Measurements from ENCODE around the gene OSBPL2. TPM values are rescaled to one million over a fixed set of nuclear protein-coding genes. Genes with fewer than 3 reads are reported as not detected.

OSBPL2 gene
- total RNA-seq, 2 experiments from 2014 or later, result 17.2 to 40.0 TPM

DNA sequence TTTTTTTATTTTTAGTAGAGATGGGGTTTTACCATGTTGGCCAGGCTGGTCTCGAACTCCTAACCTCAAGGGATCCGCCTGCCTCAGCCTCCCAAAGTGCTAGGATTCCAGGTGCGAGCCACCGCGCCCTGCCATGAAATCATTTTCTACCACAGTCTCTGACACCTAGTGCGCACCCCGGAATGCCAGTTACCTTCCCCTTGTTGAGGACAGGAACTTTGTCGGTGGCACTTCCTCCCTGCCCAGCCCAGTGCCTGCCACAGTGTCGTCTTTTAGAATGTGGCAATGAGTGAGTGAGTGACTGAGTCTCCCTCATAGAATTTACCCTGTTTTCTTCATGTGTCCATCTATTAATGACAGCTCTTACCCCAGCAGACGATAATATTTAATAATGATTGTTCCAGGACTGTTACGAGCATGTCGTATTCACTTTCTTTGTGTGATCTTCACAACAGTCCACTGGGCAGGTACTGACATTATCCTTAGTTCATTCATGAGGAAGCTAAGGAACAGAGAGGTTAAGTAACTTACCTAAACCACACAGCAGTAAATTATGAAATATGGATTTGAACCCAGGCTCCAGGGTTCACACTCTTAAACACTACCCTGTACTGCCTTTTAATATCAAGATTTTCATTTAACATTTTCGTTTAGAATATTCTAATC, 1.8 kb downstream of the OSBPL2 start:
- DNase-seq (ENCODE audit: low spot score), result no peak
- POLR2A ChIA-PET, result no interaction called here
- H3K79me2 ChIP-seq (ENCODE audit: insufficient read depth, low read depth, low read length), result 0 out of 2 replicates have a peak, but pooled peaks cover 4% of the 10 kb centered on the region
- no peak overlapping the region for H3K27ac ChIP-seq (ENCODE audit: low read depth, low read length, poor library complexity, severe bottlenecking)
- CTCF ChIA-PET (ENCODE audit: unreplicated experiment), result no interaction called here
- no peak overlapping the region for H3K4me3 ChIP-seq (ENCODE audit: low read depth, low read length, poor library complexity, severe bottlenecking)
- peak overlapping the region; percentile 99; the same call in 1 of the 2 replicates for H3K4me2 ChIP-seq (ENCODE audit: low read length)
- H3K9me2 ChIP-seq (ENCODE audit: insufficient read depth, low read length), result no peaks in the 10 kb centered on the region
- no peak for TF ChIP-seq EZH2phosphoT487 (IDR thresholded peaks at IDR 0.05; ENCODE audit: borderline replicate concordance, low read depth, low read length)
- TF ChIP-seq, protein P1, sequence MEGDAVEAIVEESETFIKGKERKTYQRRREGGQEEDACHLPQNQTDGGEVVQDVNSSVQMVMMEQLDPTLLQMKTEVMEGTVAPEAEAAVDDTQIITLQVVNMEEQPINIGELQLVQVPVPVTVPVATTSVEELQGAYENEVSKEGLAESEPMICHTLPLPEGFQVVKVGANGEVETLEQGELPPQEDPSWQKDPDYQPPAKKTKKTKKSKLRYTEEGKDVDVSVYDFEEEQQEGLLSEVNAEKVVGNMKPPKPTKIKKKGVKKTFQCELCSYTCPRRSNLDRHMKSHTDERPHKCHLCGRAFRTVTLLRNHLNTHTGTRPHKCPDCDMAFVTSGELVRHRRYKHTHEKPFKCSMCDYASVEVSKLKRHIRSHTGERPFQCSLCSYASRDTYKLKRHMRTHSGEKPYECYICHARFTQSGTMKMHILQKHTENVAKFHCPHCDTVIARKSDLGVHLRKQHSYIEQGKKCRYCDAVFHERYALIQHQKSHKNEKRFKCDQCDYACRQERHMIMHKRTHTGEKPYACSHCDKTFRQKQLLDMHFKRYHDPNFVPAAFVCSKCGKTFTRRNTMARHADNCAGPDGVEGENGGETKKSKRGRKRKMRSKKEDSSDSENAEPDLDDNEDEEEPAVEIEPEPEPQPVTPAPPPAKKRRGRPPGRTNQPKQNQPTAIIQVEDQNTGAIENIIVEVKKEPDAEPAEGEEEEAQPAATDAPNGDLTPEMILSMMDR (conservative IDR thresholded peaks at IDR 0.05; ENCODE audit: low read length), result no peak
- no peak overlapping the region for H2AFZ ChIP-seq (ENCODE audit: low read length)
- BruUV-seq (replicated peaks), result TSS peak; percentile 64
- H3K4me1 ChIP-seq (ENCODE audit: insufficient read depth, low read length, poor library complexity, severe bottlenecking), result peaks cover 15% of the 10 kb centered on the region
- H3K9me3 ChIP-seq (ENCODE audit: low read length), result no peaks in the 10 kb centered on the region
- no peaks in the 10 kb centered on the region for H4K20me1 ChIP-seq (ENCODE audit: insufficient read depth, low read length)
- intact Hi-C loops (cut with micrococcal nuclease; ENCODE audit: unreplicated experiment), result no loop called here
- H3K36me3 ChIP-seq (ENCODE audit: insufficient read depth, low read length), result no peaks in the 10 kb centered on the region

DNA sequence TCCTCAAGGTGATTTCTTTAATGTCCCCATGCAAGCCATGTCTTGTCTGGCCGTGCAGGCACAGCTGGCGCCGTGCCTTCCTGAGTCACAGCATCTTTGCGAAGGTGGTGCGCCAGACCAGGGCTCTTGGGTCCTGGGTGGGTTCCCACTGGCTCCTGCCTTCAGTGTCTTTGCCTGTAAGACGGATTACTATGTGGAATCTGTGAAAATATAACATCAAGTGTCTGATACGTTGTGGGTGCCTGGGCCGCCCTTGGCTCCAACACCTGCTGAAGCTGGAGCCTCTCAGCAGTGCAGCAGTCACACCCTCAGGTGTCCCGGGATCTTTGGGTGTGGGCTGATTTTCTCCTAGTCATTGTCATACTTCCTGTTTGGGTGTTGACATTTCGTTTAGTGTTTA, 3.2 kb downstream of the OSBPL2 start:
- Histone ChIP-seq H4K20me1 (ENCODE audit: insufficient read depth, low read length) (no peaks in the 10 kb centered on the region), H2AFZ (ENCODE audit: low read length) (no peak overlapping the region), H3K27ac (ENCODE audit: low read depth, low read length, poor library complexity, severe bottlenecking) (no peak overlapping the region), H3K4me3 (ENCODE audit: low read depth, low read length, poor library complexity, severe bottlenecking) (no peak overlapping the region), H3K4me2 (ENCODE audit: low read length) (no peak overlapping the region), H3K36me3 (ENCODE audit: insufficient read depth, low read length) (no peaks in the 10 kb centered on the region), H3K9me3 (ENCODE audit: low read length) (no peaks in the 10 kb centered on the region), H3K79me2 (ENCODE audit: insufficient read depth, low read depth, low read length) (0 out of 2 replicates have a peak, but pooled peaks cover 4% of the 10 kb centered on the region), H3K4me1 (ENCODE audit: insufficient read depth, low read length, poor library complexity, severe bottlenecking) (peaks cover 15% of the 10 kb centered on the region), H3K9me2 (ENCODE audit: insufficient read depth, low read length) (no peaks in the 10 kb centered on the region)
- ChIA-PET CTCF (ENCODE audit: unreplicated experiment) (no interaction called here), POLR2A (no interaction called here)
- DNase-seq (ENCODE audit: low spot score), result no peak
- intact Hi-C loops (cut with micrococcal nuclease; ENCODE audit: unreplicated experiment), result no loop called here
- no TSS peak for BruUV-seq (replicated peaks)
- TF ChIP-seq, protein P1 (conservative IDR thresholded peaks at IDR 0.05; ENCODE audit: low read length), result no peak
- no peak for TF ChIP-seq EZH2phosphoT487 (IDR thresholded peaks at IDR 0.05; ENCODE audit: borderline replicate concordance, low read depth, low read length)

DNA sequence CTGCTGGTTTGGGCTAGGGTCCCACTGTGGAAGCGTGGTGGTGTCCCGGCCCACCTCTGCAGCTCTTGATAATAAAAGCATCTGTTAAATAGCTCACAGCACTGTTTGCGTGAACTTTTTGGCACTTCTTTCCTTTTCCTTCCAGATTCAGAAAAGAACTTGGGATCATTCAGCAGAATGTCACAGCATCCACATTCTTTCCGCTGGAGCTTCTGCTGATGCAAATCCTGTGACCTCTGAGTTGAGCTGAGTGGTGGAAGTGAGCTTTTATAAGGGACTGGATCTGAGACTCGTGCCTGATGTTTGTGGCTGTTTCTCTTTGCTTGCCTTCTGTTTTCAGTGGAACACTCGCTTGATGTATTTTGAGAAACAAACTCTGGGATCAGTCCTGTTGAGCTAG, 3.9 kb downstream of the OSBPL2 start:
- ChIA-PET POLR2A (no interaction called here), CTCF (ENCODE audit: unreplicated experiment) (no interaction called here)
- Histone ChIP-seq H3K9me2 (ENCODE audit: insufficient read depth, low read length) (no peaks in the 10 kb centered on the region), H3K27ac (ENCODE audit: low read depth, low read length, poor library complexity, severe bottlenecking) (no peak overlapping the region), H4K20me1 (ENCODE audit: insufficient read depth, low read length) (no peaks in the 10 kb centered on the region), H2AFZ (ENCODE audit: low read length) (no peak overlapping the region), H3K4me1 (ENCODE audit: insufficient read depth, low read length, poor library complexity, severe bottlenecking) (peaks cover 15% of the 10 kb centered on the region), H3K4me3 (ENCODE audit: low read depth, low read length, poor library complexity, severe bottlenecking) (no peak overlapping the region), H3K9me3 (ENCODE audit: low read length) (no peaks in the 10 kb centered on the region), H3K36me3 (ENCODE audit: insufficient read depth, low read length) (no peaks in the 10 kb centered on the region), H3K4me2 (ENCODE audit: low read length) (no peak overlapping the region), H3K79me2 (ENCODE audit: insufficient read depth, low read depth, low read length) (0 out of 2 replicates have a peak, but pooled peaks cover 4% of the 10 kb centered on the region)
- no TSS peak for BruUV-seq (replicated peaks)
- intact Hi-C loops (cut with micrococcal nuclease; ENCODE audit: unreplicated experiment), result no loop called here
- DNase-seq (ENCODE audit: low spot score), result no peak
- TF ChIP-seq EZH2phosphoT487 (IDR thresholded peaks at IDR 0.05; ENCODE audit: borderline replicate concordance, low read depth, low read length), result no peak
- TF ChIP-seq, protein P1 (conservative IDR thresholded peaks at IDR 0.05; ENCODE audit: low read length), result no peak

Measured in OCI-LY7 (cell line).